ENCODE results near the gene OSCAR. TPM values are rescaled to one million over a fixed set of nuclear protein-coding genes. Genes with fewer than 3 reads are reported as not detected.

Gene OSCAR
- total and polyA plus RNA-seq, 2 of the 13 experiments (the other 11 are each of a cell fraction or from before 2014, with no cell fraction given), result 1.9 TPM; not detected in 1

DNA sequence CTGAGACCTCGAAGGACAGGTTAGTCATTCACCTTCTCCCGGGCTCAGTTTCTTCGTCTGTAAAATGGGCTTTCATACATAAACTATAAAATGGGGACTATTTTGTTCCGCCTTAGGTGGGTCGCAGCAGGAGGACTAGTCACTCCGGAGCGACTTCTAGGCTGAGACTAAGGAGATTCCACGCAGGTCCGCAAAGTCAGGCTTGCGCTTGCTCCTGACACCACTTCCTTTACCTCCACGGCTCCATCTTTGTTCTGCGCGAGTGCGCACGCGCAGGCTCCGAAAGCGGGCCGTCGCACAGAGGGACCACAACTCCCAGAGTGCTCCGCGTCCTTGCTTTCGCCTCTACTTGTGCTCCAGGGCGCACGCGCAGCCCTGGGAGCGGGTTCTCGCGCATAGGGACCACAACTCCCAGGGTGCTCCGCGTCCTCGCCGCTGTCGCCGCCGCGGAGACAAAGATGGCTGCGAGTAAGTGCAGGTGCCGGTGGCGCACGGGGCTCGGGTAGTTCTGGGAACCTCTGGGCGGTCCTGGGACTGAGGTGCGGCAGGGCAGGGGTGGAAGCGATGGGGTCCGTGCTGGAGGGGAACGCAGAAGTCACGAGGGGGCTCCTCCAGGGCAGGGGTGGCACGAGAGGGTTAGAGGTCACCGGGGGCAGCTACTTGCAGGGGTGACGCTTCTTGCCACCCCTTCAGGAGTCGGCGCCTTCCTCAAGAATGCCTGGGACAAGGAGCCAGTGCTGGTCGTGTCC, 2.0 kb upstream of the OSCAR start, which contains the start of gene NDUFA3 (continued):
- TF ChIP-seq ZNF260 (CRISPR knock-in tag; IDR thresholded peaks at IDR 0.05; ENCODE audit: borderline replicate concordance, low read depth) (no peak), PRMT3 (CRISPR knock-in tag; IDR thresholded peaks at IDR 0.05; ENCODE audit: borderline replicate concordance, low read depth) (no peak), SIX1 (CRISPR knock-in tag; IDR thresholded peaks at IDR 0.05; ENCODE audit: borderline replicate concordance) (no peak), TRIM24 (CRISPR knock-in tag; IDR thresholded peaks at IDR 0.05) (no peak), SP2 (CRISPR knock-in tag; IDR thresholded peaks at IDR 0.05) (peak; percentile 21; the same call in 1 of the 2 replicates), XBP1 (CRISPR knock-in tag; IDR thresholded peaks at IDR 0.05) (no peak), U2AF2 (IDR thresholded peaks at IDR 0.05; ENCODE audit: low read depth, low read length) (no peak), GMEB2 (CRISPR knock-in tag; IDR thresholded peaks at IDR 0.05; ENCODE audit: low read depth) (peak; percentile 74), HHEX (CRISPR knock-in tag; IDR thresholded peaks at IDR 0.05) (no peak), RELA (CRISPR knock-in tag; IDR thresholded peaks at IDR 0.05) (no peak), TOPORS (CRISPR knock-in tag; IDR thresholded peaks at IDR 0.05) (no peak), NCOR1 (IDR thresholded peaks at IDR 0.05; ENCODE audit: borderline replicate concordance, low read length) (no peak), ZNF790 (CRISPR knock-in tag; IDR thresholded peaks at IDR 0.05; ENCODE audit: borderline replicate concordance) (no peak), ATM (IDR thresholded peaks at IDR 0.05; ENCODE audit: borderline replicate concordance) (no peak), HES4 (CRISPR knock-in tag; IDR thresholded peaks at IDR 0.05; ENCODE audit: borderline replicate concordance) (no peak)
- TF ChIP-seq, protein P1, sequence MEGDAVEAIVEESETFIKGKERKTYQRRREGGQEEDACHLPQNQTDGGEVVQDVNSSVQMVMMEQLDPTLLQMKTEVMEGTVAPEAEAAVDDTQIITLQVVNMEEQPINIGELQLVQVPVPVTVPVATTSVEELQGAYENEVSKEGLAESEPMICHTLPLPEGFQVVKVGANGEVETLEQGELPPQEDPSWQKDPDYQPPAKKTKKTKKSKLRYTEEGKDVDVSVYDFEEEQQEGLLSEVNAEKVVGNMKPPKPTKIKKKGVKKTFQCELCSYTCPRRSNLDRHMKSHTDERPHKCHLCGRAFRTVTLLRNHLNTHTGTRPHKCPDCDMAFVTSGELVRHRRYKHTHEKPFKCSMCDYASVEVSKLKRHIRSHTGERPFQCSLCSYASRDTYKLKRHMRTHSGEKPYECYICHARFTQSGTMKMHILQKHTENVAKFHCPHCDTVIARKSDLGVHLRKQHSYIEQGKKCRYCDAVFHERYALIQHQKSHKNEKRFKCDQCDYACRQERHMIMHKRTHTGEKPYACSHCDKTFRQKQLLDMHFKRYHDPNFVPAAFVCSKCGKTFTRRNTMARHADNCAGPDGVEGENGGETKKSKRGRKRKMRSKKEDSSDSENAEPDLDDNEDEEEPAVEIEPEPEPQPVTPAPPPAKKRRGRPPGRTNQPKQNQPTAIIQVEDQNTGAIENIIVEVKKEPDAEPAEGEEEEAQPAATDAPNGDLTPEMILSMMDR (CRISPR knock-in tag; IDR thresholded peaks at IDR 0.05), result no peak
- TF ChIP-seq, protein P2, sequence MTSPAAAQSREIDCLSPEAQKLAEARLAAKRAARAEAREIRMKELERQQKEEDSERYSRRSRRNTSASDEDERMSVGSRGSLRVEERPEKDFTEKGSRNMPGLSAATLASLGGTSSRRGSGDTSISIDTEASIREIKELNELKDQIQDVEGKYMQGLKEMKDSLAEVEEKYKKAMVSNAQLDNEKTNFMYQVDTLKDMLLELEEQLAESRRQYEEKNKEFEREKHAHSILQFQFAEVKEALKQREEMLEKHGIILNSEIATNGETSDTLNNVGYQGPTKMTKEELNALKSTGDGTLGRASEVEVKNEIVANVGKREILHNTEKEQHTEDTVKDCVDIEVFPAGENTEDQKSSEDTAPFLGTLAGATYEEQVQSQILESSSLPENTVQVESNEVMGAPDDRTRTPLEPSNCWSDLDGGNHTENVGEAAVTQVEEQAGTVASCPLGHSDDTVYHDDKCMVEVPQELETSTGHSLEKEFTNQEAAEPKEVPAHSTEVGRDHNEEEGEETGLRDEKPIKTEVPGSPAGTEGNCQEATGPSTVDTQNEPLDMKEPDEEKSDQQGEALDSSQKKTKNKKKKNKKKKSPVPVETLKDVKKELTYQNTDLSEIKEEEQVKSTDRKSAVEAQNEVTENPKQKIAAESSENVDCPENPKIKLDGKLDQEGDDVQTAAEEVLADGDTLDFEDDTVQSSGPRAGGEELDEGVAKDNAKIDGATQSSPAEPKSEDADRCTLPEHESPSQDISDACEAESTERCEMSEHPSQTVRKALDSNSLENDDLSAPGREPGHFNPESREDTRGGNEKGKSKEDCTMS (CRISPR knock-in tag; conservative IDR thresholded peaks at IDR 0.05), result no peak
- TF ChIP-seq, protein P3, sequence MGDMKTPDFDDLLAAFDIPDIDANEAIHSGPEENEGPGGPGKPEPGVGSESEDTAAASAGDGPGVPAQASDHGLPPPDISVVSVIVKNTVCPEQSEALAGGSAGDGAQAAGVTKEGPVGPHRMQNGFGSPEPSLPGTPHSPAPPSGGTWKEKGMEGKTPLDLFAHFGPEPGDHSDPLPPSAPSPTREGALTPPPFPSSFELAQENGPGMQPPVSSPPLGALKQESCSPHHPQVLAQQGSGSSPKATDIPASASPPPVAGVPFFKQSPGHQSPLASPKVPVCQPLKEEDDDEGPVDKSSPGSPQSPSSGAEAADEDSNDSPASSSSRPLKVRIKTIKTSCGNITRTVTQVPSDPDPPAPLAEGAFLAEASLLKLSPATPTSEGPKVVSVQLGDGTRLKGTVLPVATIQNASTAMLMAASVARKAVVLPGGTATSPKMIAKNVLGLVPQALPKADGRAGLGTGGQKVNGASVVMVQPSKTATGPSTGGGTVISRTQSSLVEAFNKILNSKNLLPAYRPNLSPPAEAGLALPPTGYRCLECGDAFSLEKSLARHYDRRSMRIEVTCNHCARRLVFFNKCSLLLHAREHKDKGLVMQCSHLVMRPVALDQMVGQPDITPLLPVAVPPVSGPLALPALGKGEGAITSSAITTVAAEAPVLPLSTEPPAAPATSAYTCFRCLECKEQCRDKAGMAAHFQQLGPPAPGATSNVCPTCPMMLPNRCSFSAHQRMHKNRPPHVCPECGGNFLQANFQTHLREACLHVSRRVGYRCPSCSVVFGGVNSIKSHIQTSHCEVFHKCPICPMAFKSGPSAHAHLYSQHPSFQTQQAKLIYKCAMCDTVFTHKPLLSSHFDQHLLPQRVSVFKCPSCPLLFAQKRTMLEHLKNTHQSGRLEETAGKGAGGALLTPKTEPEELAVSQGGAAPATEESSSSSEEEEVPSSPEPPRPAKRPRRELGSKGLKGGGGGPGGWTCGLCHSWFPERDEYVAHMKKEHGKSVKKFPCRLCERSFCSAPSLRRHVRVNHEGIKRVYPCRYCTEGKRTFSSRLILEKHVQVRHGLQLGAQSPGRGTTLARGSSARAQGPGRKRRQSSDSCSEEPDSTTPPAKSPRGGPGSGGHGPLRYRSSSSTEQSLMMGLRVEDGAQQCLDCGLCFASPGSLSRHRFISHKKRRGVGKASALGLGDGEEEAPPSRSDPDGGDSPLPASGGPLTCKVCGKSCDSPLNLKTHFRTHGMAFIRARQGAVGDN (CRISPR knock-in tag; IDR thresholded peaks at IDR 0.05), result peak; percentile 78
